Measurements from ENCODE around the gene SLTM.
"Not testable (repeated sequence)": the region's sequence is repeated elsewhere in the genome, so short reads cannot be mapped to it uniquely, and the experiment has no call there.

SLTM gene

DNA sequence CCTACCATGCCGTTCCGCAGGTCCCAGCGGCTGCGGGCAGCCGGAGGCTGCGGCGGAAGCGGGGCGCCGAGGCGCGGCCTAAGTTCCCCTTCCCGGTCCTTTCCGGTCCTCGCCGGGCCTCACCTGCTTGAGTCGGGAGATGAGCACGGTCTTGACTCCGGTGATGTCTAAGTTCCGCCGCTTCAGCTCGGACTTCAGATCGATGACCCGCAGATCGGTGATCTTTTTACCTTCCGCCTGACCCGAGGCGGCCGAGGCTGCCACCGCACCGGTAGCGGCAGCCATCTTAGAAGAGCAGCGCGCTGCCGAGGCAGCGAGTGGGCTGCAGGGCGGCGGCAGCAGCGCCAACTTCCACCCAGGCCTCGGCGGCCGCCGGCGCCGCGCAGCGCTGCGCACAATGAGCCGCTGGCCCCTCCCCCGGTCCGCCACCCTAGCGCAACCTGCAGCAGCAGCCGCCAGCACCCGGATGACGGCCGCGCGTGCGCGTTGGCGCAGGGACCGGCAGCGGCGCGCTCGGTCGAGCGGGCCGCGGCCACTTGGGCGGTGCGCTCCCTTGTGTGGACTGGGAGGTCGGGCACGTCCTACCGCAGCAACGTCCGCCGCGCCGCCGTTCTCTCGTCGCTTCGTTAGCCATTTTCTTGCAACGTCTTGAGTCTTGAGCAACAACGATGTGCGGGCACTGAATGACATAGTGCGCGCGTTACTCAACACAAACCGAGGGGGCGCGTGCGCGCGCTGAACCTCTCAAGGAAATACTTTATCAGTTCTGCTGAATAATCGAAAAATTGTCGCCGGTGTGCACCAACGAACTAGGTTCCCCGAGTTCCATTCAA is at the start of gene SLTM:
SLTM (minus strand) TSS at position 399 of the 833 bp plus-strand sequence; CDS start at position 285, 114 bp downstream.
- DNase-seq (ENCODE audit: low read depth): peak; percentile 94

GRCh38 chr15:58983261-58983660 is 49.8 kb upstream of the SLTM start:
- DNase-seq (ENCODE audit: low read depth): no peak

DNA sequence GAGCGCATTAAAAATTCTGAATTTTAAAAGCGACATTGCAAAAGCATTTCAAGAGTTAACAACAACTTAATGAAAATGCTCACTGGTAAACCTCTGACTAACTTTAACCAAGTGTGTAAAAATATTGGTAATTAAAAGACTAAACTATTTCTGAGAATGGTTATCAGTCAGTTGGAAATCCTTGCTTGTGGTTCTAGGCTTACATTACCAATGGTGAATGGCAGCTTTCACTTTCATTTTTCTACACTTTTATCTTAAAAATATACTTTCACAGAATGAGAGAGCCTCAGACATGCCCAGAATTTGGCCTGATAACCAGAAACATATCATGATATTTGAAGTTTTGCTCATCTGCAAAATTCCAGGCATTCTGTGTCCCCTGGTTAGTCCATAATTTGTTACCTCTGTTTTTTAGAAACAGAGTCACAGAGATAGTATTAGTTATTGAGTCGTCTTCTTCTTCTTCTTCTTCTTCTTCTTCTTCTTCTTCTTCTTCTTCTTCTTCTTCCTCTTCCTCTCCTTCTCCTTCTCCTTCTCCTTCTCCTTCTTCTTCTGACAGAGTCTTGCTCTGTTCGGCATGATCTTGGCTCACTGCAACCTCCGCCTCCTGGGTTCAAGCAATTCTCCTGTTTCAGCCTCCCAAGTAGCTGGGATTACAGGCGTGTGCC is 48.5 kb upstream of the SLTM start:
- no peak for DNase-seq (ENCODE audit: low read depth)

DNA sequence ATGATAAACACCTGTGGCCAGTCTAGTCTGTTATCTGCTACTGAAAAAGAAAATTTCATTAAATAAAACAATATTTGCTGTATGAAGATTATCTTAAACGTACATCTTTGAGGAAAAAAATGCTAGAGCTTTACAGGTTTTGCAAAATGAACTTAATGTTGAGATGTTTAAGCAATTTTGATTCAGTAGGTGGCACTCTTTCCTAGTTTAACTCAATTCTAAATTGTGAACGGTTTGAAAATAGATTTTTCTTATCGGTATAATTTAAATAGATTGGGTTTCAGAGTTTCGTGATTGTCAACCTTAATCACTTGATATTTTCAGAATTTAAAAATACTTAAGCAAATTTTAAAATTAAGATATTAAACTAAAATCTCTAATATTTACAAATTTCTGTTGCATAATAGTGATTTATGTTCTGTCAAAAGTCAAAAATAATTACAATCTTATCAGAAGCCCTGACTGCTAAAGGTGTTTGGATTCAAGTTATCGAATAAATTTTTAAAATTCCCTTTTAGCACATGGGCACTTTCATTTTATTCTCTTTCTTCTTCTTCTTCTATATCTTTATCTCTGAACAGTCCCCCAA is 47.0 kb upstream of the SLTM start:
- DNase-seq (ENCODE audit: low read depth): no peak

DNA sequence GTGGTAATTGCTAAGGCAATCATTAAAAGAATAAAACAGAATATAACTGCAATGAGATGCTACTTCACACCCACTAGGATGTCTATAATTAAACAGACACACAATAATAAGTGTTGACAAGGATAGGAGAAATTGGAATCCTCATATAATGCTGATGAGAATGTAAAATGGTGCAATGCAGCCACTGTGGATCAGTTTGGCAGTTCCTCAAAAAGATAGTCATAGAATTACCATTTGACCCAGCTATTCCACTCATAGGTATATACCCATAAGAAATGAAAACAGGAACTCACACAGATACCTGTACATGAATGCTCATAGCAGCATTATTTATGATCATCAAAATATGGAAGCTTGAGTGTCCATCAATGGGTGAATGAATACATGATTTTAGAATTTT is 44.4 kb upstream of the SLTM start:
- DNase-seq (ENCODE audit: low read depth): no peak

GRCh38 chr15:58967479-58967878 is 34.0 kb upstream of the SLTM start:
- DNase-seq (ENCODE audit: low read depth): no peak

- DNase-seq (ENCODE audit: low read depth): no peak
These were observed 33.2 kb upstream of the SLTM start for GRCh38 chr15:58966698-58967097.

- DNase-seq (ENCODE audit: low read depth): no peak
These were observed 29.4 kb upstream of the SLTM start for GRCh38 chr15:58962662-58963565.

GRCh38 chr15:58962136-58962535 is 28.7 kb upstream of the SLTM start:
- DNase-seq (ENCODE audit: low read depth): no peak

DNA sequence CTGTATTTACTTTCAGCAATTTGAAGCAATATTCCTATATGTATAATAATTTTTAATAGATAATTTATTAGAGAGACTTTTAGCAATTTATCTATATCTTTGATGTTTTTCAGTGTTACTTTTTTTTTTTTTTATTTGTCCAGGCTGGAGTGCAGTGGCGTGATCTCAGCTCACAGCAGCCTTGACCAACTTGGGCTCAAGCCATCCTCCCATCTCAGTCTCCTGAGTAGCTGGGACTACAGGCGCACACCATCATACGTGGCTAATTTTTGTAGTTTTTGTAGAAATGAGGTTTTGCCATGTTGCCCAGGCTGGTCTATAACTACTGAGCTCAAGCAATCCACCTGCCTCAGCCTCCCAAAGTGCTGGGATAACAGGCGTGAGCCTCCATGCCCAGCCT is 25.3 kb upstream of the SLTM start:
- DNase-seq (ENCODE audit: low read depth): no peak

GRCh38 chr15:58957101-58957973 is 23.9 kb upstream of the SLTM start:
- peak; percentile 23 for DNase-seq (ENCODE audit: low read depth)

DNA sequence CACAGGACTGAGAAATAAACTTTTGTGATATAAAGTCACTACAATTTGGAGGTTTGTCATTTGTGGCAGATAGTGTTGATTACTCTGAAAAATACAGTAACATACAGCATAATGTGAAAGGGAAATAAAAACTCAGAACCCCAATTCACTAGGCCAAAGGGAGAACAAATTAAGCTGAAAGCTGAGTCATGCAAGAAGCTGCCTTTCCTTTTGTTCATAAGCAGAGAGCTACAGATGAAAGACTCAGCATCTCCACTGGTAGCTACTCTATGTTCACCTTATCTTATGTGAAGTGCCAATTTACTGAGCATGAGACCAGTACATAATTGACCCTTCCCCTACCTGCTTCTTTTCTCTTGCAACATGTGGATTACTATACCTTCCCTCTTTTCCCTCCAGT is 19.3 kb upstream of the SLTM start:
- DNase-seq (ENCODE audit: low read depth): no peak

DNA sequence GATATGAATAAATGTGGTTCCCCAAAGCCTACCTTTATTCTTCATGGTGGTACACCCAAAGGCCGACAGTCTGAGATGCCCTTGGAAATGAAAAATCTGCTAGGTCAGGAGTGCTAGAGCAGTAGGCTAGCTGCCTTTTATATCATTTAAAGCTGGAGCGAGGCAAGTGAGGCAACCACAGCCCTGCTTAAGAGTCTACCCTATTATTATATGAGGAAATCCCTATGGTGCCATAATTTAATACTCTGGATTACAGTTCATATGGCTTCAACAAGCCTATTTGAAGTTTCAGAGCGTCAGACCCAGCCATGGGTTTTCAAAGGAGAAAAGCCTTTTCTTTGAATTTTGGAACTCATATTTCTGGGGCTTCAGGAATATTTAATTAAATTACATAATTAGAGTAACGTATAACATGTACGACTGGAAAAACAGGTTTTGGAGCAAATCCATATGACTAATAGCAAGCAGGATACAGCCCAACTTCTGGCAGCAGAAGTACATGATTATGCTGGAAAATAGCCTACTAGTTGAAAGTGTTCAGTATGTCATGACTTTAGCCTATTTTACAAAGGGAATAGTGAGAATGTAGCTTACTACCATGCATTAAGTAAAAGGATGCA is 18.0 kb upstream of the SLTM start:
- DNase-seq (ENCODE audit: low read depth): no peak

GRCh38 chr15:58947179-58947578 is 13.7 kb upstream of the SLTM start:
- no peak for DNase-seq (ENCODE audit: low read depth)

DNA sequence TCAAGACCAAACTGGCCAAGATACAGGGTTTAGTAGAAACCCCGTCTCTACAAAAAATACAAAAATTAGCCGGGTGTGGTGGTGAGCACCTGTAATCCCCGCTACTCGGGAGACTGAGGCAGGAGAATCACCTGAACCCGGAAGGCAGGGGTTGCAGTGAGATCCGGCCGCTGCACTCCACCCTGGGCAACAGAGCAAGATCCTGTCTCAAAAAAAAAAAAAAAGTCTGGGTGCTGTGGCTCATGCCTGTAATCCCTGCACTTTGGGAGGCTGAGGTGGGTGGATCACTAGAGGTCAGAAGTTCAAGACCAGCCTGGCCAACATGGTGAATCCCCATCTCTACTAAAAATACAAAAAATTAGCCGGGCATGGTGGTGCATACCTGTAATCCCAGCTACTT is 1.5 kb upstream of the SLTM start:
- not testable (repeated sequence) for DNase-seq (ENCODE audit: low read depth)

DNA sequence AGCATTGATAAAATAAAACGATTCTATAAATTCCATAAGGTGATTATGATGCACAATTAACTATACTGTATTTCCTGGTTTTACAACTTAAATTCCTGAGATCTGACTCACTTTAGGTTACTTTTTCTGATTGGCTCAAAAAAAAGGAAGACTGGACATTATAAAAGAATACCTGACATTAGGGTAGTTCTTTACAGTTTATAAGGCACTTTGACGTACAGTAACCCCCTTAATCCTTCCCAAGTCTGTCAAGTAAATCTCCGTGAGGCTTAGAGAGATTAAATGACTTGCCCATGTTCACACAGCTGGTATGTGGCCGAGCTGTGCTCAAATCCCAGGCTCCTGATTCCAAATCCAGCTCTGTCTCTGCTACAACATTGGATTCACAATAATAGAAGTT is 1.0 kb upstream of the SLTM start:
- no peak for DNase-seq (ENCODE audit: low read depth)

GRCh38 chr15:58934114-58934447 is 602 bp upstream of the SLTM start:
- no peak for DNase-seq (ENCODE audit: low read depth)

- DNase-seq (ENCODE audit: low read depth): no peak
These were observed 684 bp downstream of the SLTM start for GRCh38 chr15:58932710-58933280.

GRCh38 chr15:58931987-58932588 is 1.4 kb downstream of the SLTM start:
- DNase-seq (ENCODE audit: low read depth): no peak

DNA sequence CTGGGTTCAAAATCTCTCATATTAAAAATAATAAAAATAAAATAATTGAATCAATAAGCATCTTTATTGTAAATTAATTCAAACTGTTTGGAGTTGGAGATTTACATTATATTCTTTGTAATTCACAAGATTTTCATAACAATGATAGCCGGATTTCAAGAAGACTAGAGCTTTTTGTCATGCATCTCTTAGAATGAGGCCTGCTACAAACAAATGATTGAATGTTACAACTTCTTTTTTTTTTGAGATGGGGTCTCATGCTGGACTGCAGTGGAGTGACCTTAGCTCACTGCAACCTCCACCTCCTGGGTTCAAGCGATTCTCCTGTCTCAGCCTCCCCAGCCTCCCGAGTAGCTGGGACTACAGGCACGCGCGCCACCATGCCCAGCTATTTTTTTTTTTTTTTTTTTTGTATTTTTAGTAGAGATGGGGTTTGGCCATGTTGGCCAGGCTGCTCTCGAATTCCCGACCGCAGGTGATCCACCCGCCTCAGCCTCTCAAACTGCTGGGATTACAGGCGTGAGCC is 3.5 kb downstream of the SLTM start:
- DNase-seq (ENCODE audit: low read depth): no peak
